Measurements from ENCODE around the gene UGT1A10.

DNA sequence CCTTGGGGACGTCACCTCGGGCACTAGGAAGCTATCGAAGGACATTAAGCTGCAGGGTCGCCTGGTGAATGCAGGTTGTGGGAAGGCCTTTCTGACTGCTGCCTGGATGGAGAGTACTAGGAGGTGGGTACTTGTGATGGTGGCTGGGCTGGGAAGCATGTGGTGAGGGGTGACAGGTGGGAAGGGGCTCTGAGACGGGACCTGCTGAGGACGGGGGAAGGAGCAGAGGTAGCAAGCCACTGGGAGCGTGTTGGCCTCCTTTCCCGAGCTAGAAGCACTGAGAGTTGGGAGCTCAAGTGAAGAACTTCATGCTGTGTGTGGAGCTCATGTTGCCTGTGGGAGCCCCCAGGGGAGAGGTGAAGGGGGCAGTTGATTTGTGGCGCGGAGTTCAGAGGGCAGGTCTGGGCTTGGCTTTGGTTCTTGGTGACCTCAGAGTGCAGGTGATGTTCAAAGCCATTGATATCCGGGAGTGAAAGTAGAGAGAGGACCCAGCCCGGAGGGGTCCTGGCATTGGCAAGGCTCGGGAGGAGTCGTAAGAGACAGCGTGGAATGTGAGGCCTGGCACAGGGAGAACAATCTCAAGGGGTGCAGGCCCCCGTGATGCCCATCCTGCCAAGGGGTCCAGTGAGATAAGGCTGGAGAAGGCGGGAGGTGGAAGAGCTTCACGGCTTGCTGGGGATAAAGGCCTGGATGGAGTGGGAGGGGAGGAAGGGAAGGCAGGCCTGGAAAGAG is 155.1 kb downstream of the UGT1A10 start:
- no peak for TF ChIP-seq CTCF (IDR thresholded peaks at IDR 0.05; ENCODE audit: poor library complexity, severe bottlenecking)
- TF ChIP-seq EZH2 (IDR thresholded peaks at IDR 0.05; ENCODE audit: borderline replicate concordance, insufficient read depth, low read length, poor library complexity, severe bottlenecking), result no peak
- TF ChIP-seq POLR2AphosphoS5 (IDR thresholded peaks at IDR 0.05), result no peak

All from neural cell (in vitro differentiated cells).